ENCODE measurements around the gene KIF26B. TPM values are rescaled to one million over a fixed set of nuclear protein-coding genes. Genes with fewer than 3 reads are reported as not detected.
"Not testable (repeated sequence)": the region's sequence is repeated elsewhere in the genome, so short reads cannot be mapped to it uniquely, and the experiment has no call there.

The KIF26B gene
- total RNA-seq, 1 experiment from 2014 or later, result 2.3 TPM

GRCh38 chr1:245395680-245396079 lies 240.9 kb downstream of the KIF26B start:
- no peaks in the 10 kb centered on the region for H3K9me2 ChIP-seq (replicated peaks; ENCODE audit: insufficient read depth, low read length)
- H3K4me3 ChIP-seq (ENCODE audit: low read length), result no peak overlapping the region
- H3K36me3 ChIP-seq (ENCODE audit: insufficient read depth, low read length), result no peaks in the 10 kb centered on the region
- DNase-seq, result no peak
- no peaks in the 10 kb centered on the region for H3K4me1 ChIP-seq (ENCODE audit: low read length)
- H3K79me2 ChIP-seq (ENCODE audit: low read length), result no peaks in the 10 kb centered on the region
- H4K20me1 ChIP-seq (ENCODE audit: insufficient read depth, low read depth, low read length), result no peaks in the 10 kb centered on the region
- no peaks in the 10 kb centered on the region for H3K9me3 ChIP-seq (ENCODE audit: low read length)
- H2AFZ ChIP-seq (ENCODE audit: low read length), result no peak overlapping the region
- H3K4me2 ChIP-seq (ENCODE audit: low read depth, low read length, poor library complexity, severe bottlenecking), result no peak overlapping the region
- H3K9ac ChIP-seq (ENCODE audit: low read length), result no peak overlapping the region
- H3K27ac ChIP-seq (ENCODE audit: low read length), result no peak overlapping the region
- no peaks in the 10 kb centered on the region for H3K27me3 ChIP-seq (ENCODE audit: low read length)

- Histone ChIP-seq H4K20me1 (ENCODE audit: insufficient read depth, low read depth, low read length) (no peaks in the 10 kb centered on the region), H3K27ac (ENCODE audit: low read length) (no peak overlapping the region), H3K79me2 (ENCODE audit: low read length) (no peaks in the 10 kb centered on the region), H2AFZ (ENCODE audit: low read length) (no peak overlapping the region), H3K4me1 (ENCODE audit: low read length) (no peaks in the 10 kb centered on the region), H3K4me3 (ENCODE audit: low read length) (no peak overlapping the region), H3K9me3 (ENCODE audit: low read length) (no peaks in the 10 kb centered on the region), H3K27me3 (ENCODE audit: low read length) (no peaks in the 10 kb centered on the region), H3K9me2 (replicated peaks; ENCODE audit: insufficient read depth, low read length) (no peaks in the 10 kb centered on the region), H3K4me2 (ENCODE audit: low read depth, low read length, poor library complexity, severe bottlenecking) (no peak overlapping the region), H3K36me3 (ENCODE audit: insufficient read depth, low read length) (no peaks in the 10 kb centered on the region), H3K9ac (ENCODE audit: low read length) (no peak overlapping the region)
- DNase-seq, result no peak
Observed at GRCh38 chr1:245396615-245397014, 241.8 kb downstream of the KIF26B start.

GRCh38 chr1:245397771-245398170 lies 243.0 kb downstream of the KIF26B start:
- Histone ChIP-seq H3K9me2 (replicated peaks; ENCODE audit: insufficient read depth, low read length) (no peaks in the 10 kb centered on the region), H3K27ac (ENCODE audit: low read length) (no peak overlapping the region), H3K4me3 (ENCODE audit: low read length) (no peak overlapping the region), H3K36me3 (ENCODE audit: insufficient read depth, low read length) (no peaks in the 10 kb centered on the region), H3K4me1 (ENCODE audit: low read length) (no peaks in the 10 kb centered on the region), H3K4me2 (ENCODE audit: low read depth, low read length, poor library complexity, severe bottlenecking) (no peak overlapping the region), H2AFZ (ENCODE audit: low read length) (no peak overlapping the region), H4K20me1 (ENCODE audit: insufficient read depth, low read depth, low read length) (no peaks in the 10 kb centered on the region), H3K9ac (ENCODE audit: low read length) (no peak overlapping the region), H3K27me3 (ENCODE audit: low read length) (no peaks in the 10 kb centered on the region), H3K79me2 (ENCODE audit: low read length) (no peaks in the 10 kb centered on the region), H3K9me3 (ENCODE audit: low read length) (no peaks in the 10 kb centered on the region)
- DNase-seq, result no peak

GRCh38 chr1:245398180-245398579 lies 243.4 kb downstream of the KIF26B start:
- Histone ChIP-seq H3K4me1 (ENCODE audit: low read length) (no peaks in the 10 kb centered on the region; the same call in 1 of the 2 replicates), H3K9me2 (replicated peaks; ENCODE audit: insufficient read depth, low read length) (no peaks in the 10 kb centered on the region), H3K9me3 (ENCODE audit: low read length) (no peaks in the 10 kb centered on the region), H3K9ac (ENCODE audit: low read length) (no peak overlapping the region), H3K27me3 (ENCODE audit: low read length) (no peaks in the 10 kb centered on the region), H3K4me2 (ENCODE audit: low read depth, low read length, poor library complexity, severe bottlenecking) (no peak overlapping the region), H3K4me3 (ENCODE audit: low read length) (no peak overlapping the region), H4K20me1 (ENCODE audit: insufficient read depth, low read depth, low read length) (no peaks in the 10 kb centered on the region), H2AFZ (ENCODE audit: low read length) (no peak overlapping the region), H3K79me2 (ENCODE audit: low read length) (no peaks in the 10 kb centered on the region), H3K27ac (ENCODE audit: low read length) (no peak overlapping the region), H3K36me3 (ENCODE audit: insufficient read depth, low read length) (no peaks in the 10 kb centered on the region)
- DNase-seq, result no peak

GRCh38 chr1:245401881-245402587 lies 247.2 kb downstream of the KIF26B start:
- H3K4me1 ChIP-seq (ENCODE audit: low read length), result peaks cover 13% of the 10 kb centered on the region
- H3K9ac ChIP-seq (ENCODE audit: low read length), result no peak overlapping the region

GRCh38 chr1:245402998-245403397 lies 248.2 kb downstream of the KIF26B start:
- not testable (repeated sequence) for H3K9me3 ChIP-seq (ENCODE audit: low read length); H3K36me3 ChIP-seq (ENCODE audit: insufficient read depth, low read length); H3K27me3 ChIP-seq (ENCODE audit: low read length); H2AFZ ChIP-seq (ENCODE audit: low read length); H3K4me2 ChIP-seq (ENCODE audit: low read depth, low read length, poor library complexity, severe bottlenecking); DNase-seq; H3K79me2 ChIP-seq (ENCODE audit: low read length); H3K9me2 ChIP-seq (replicated peaks; ENCODE audit: insufficient read depth, low read length); H3K4me3 ChIP-seq (ENCODE audit: low read length); H3K27ac ChIP-seq (ENCODE audit: low read length); H4K20me1 ChIP-seq (ENCODE audit: insufficient read depth, low read depth, low read length); H3K9ac ChIP-seq (ENCODE audit: low read length)
- peaks cover 13% of the 10 kb centered on the region for H3K4me1 ChIP-seq (ENCODE audit: low read length)

More at GRCh38 chr1:245401881-245402587, 247.2 kb downstream of the KIF26B start:
- Histone ChIP-seq H2AFZ (ENCODE audit: low read length) (no peak overlapping the region), H3K9me3 (ENCODE audit: low read length) (no peaks in the 10 kb centered on the region), H4K20me1 (ENCODE audit: insufficient read depth, low read depth, low read length) (no peaks in the 10 kb centered on the region), H3K79me2 (ENCODE audit: low read length) (no peaks in the 10 kb centered on the region), H3K27me3 (ENCODE audit: low read length) (no peaks in the 10 kb centered on the region), H3K4me2 (ENCODE audit: low read depth, low read length, poor library complexity, severe bottlenecking) (no peak overlapping the region), H3K36me3 (ENCODE audit: insufficient read depth, low read length) (no peaks in the 10 kb centered on the region), H3K27ac (ENCODE audit: low read length) (no peak overlapping the region), H3K4me3 (ENCODE audit: low read length) (no peak overlapping the region), H3K9me2 (replicated peaks; ENCODE audit: insufficient read depth, low read length) (no peaks in the 10 kb centered on the region)
- no peak for DNase-seq

- Histone ChIP-seq H3K27me3 (ENCODE audit: low read length) (no peaks in the 10 kb centered on the region), H3K9me3 (ENCODE audit: low read length) (no peaks in the 10 kb centered on the region), H3K9me2 (replicated peaks; ENCODE audit: insufficient read depth, low read length) (no peaks in the 10 kb centered on the region), H3K4me2 (ENCODE audit: low read depth, low read length, poor library complexity, severe bottlenecking) (no peak overlapping the region), H3K79me2 (ENCODE audit: low read length) (no peaks in the 10 kb centered on the region), H3K4me1 (ENCODE audit: low read length) (peaks cover 13% of the 10 kb centered on the region), H2AFZ (ENCODE audit: low read length) (no peak overlapping the region), H3K27ac (ENCODE audit: low read length) (no peak overlapping the region), H3K4me3 (ENCODE audit: low read length) (no peak overlapping the region), H4K20me1 (ENCODE audit: insufficient read depth, low read depth, low read length) (0 out of 2 replicates have a peak, but pooled peaks cover 3% of the 10 kb centered on the region), H3K9ac (ENCODE audit: low read length) (no peak overlapping the region), H3K36me3 (ENCODE audit: insufficient read depth, low read length) (no peaks in the 10 kb centered on the region)
- DNase-seq, result no peak
Observed at GRCh38 chr1:245404527-245404926, 249.7 kb downstream of the KIF26B start.

- DNase-seq, result no peak
- Histone ChIP-seq H3K9me2 (replicated peaks; ENCODE audit: insufficient read depth, low read length) (no peaks in the 10 kb centered on the region), H4K20me1 (ENCODE audit: insufficient read depth, low read depth, low read length) (0 out of 2 replicates have a peak, but pooled peaks cover 3% of the 10 kb centered on the region)
Observed at GRCh38 chr1:245404952-245405351, 250.2 kb downstream of the KIF26B start.

More at GRCh38 chr1:245404952-245405351, 250.2 kb downstream of the KIF26B start:
- Histone ChIP-seq H2AFZ (ENCODE audit: low read length) (no peak overlapping the region), H3K27me3 (ENCODE audit: low read length) (no peaks in the 10 kb centered on the region), H3K4me3 (ENCODE audit: low read length) (no peak overlapping the region), H3K9me3 (ENCODE audit: low read length) (no peaks in the 10 kb centered on the region), H3K9ac (ENCODE audit: low read length) (no peak overlapping the region), H3K4me2 (ENCODE audit: low read depth, low read length, poor library complexity, severe bottlenecking) (no peak overlapping the region), H3K27ac (ENCODE audit: low read length) (no peak overlapping the region), H3K4me1 (ENCODE audit: low read length) (peaks cover 13% of the 10 kb centered on the region), H3K36me3 (ENCODE audit: insufficient read depth, low read length) (no peaks in the 10 kb centered on the region), H3K79me2 (ENCODE audit: low read length) (no peaks in the 10 kb centered on the region)
